Smooth muscle cell (in vitro differentiated cells): Measurements from ENCODE around the gene STK38. TPM values are rescaled to one million over a fixed set of nuclear protein-coding genes. Genes with fewer than 3 reads are reported as not detected.

Source experiments
- DNase-seq: peaks from one replicate; lab custom pipeline; 2025; ENCODE audit not compliant: unreplicated experiment; lab: John Stamatoyannopoulos, UW
- H2AFZ ChIP-seq: fragments of 200-600 bp; sonication (generic); 2 replicates; pipeline ENCODE4 v1.6.0; 2016; ENCODE audit warnings: antibody characterized with exemption, low read depth, mild to moderate bottlenecking
- H3F3A ChIP-seq: fragments of 200-600 bp; sonication (generic); 2 replicates; pipeline ENCODE4 v1.6.0; 2017; ENCODE audit warnings: antibody characterized with exemption, low read depth
- H3K27ac ChIP-seq: fragments of 200-600 bp; sonication (generic); 2 replicates; pipeline ENCODE4 v1.5.1; 2016; ENCODE audit warnings: low read depth, mild to moderate bottlenecking
- H3K27me3 ChIP-seq: fragments of 200-600 bp; sonication (generic); 2 replicates; pipeline ENCODE4 v1.6.1; 2016; ENCODE audit warnings: low read depth, mild to moderate bottlenecking
- H3K36me3 ChIP-seq: fragments of 200-600 bp; sonication (generic); 2 replicates; pipeline ENCODE4 v1.5.1; 2016; ENCODE audit warnings: low read depth
- H3K4me1 ChIP-seq: fragments of 200-600 bp; sonication (generic); 2 replicates; pipeline ENCODE4 v1.5.1; 2016; ENCODE audit warnings: low read depth
- H3K4me2 ChIP-seq: fragments of 200-600 bp; sonication (generic); 2 replicates; pipeline ENCODE4 v1.6.0; 2016; ENCODE audit warnings: mild to moderate bottlenecking
- H3K4me3 ChIP-seq: fragments of 200-600 bp; sonication (generic); 2 replicates; pipeline ENCODE4 v1.5.1; 2016; ENCODE audit warnings: mild to moderate bottlenecking
- H3K79me2 ChIP-seq: fragments of 200-600 bp; sonication (generic); 2 replicates; pipeline ENCODE4 v1.6.0; 2016; ENCODE audit warnings: low read depth, mild to moderate bottlenecking
- H3K9ac ChIP-seq: fragments of 200-600 bp; sonication (generic); 2 replicates; pipeline ENCODE4 v1.6.0; 2016; ENCODE audit warnings: low read depth
- H3K9me3 ChIP-seq: fragments of 200-600 bp; sonication (generic); replicated peaks from 2 replicates; pipeline ENCODE4 v1.5.1; 2016; ENCODE audit warnings: low read depth
- H4K20me1 ChIP-seq: fragments of 200-600 bp; sonication (generic); 2 replicates; pipeline ENCODE4 v1.6.0; 2016; ENCODE audit warnings: low read depth
- WGBS: methylation state at CpG from one replicate; pipeline ENCODE4 v1.1.7; 2016; ENCODE audit warnings: low lambda C conversion rate; 5-methylcytosine and 5-hydroxymethylcytosine counted together
- polyA plus RNA-seq: library from polyadenylated mRNA; unstranded; fragments of >200 nt; fragmentation: Nextera tagmentation; extraction: Ambion mirVana; gene quantifications from 2 replicates; pipeline ENCODE4 v1.2.1, GENCODE V29; 2016
- total RNA-seq: library from RNA; depleted of rRNA; stranded (reverse); fragments of >200 nt; gene quantifications from 2 replicates; pipeline ENCODE4 v1.2.3, GENCODE V29; 2014
- TF ChIP-seq, protein P1 (sequence below): fragments of 200-600 bp; sonication (generic); IDR thresholded peaks from 2 replicates; pipeline ENCODE4 v1.5.1; 2017; ENCODE audit warnings: borderline replicate concordance, mild to moderate bottlenecking, antibody characterized with exemption; ENCODE audit not compliant: insufficient read depth, poor library complexity, severe bottlenecking

Gene STK38
- total and polyA plus RNA-seq, 2 experiments from 2014 or later: 34.5 to 34.6 TPM

DNA sequence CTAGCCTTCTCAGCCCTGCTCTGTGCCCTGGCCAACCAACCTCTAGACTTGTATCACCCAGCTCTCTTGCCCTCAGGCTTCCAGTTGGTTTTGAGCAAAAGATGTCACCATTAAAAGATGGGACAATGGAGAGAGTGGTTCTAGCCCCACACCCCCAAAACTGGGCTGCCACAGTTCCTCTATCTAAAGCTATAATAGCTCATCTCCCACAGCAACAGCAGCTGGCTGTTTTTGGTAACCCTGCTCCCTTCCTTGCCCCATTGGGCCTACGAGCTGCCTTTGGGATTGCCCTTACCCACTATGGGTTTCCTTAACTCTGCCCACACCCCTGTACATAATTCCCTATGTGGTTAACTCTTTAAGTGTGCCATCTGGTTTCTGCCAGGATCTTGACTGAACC is 39.3 kb upstream of the STK38 start:
- no peaks in the 10 kb centered on the region for H3K9me3 ChIP-seq
- H2AFZ ChIP-seq: no peak overlapping the region
- H3K4me2 ChIP-seq: no peak overlapping the region
- H3F3A ChIP-seq: no peaks in the 10 kb centered on the region
- no peak overlapping the region for H3K4me3 ChIP-seq
- DNase-seq: no peak
- no peak overlapping the region for H3K9ac ChIP-seq
- H3K79me2 ChIP-seq: no peaks in the 10 kb centered on the region
- H3K27ac ChIP-seq: no peak overlapping the region
- H3K4me1 ChIP-seq: no peaks in the 10 kb centered on the region
- no peaks in the 10 kb centered on the region for H3K36me3 ChIP-seq
- no peaks in the 10 kb centered on the region for H4K20me1 ChIP-seq
- TF ChIP-seq, protein P1, sequence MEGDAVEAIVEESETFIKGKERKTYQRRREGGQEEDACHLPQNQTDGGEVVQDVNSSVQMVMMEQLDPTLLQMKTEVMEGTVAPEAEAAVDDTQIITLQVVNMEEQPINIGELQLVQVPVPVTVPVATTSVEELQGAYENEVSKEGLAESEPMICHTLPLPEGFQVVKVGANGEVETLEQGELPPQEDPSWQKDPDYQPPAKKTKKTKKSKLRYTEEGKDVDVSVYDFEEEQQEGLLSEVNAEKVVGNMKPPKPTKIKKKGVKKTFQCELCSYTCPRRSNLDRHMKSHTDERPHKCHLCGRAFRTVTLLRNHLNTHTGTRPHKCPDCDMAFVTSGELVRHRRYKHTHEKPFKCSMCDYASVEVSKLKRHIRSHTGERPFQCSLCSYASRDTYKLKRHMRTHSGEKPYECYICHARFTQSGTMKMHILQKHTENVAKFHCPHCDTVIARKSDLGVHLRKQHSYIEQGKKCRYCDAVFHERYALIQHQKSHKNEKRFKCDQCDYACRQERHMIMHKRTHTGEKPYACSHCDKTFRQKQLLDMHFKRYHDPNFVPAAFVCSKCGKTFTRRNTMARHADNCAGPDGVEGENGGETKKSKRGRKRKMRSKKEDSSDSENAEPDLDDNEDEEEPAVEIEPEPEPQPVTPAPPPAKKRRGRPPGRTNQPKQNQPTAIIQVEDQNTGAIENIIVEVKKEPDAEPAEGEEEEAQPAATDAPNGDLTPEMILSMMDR: no peak
- no peaks in the 10 kb centered on the region for H3K27me3 ChIP-seq
- WGBS: 100% methylated on average over 1 of the region's 1 CpG

DNA sequence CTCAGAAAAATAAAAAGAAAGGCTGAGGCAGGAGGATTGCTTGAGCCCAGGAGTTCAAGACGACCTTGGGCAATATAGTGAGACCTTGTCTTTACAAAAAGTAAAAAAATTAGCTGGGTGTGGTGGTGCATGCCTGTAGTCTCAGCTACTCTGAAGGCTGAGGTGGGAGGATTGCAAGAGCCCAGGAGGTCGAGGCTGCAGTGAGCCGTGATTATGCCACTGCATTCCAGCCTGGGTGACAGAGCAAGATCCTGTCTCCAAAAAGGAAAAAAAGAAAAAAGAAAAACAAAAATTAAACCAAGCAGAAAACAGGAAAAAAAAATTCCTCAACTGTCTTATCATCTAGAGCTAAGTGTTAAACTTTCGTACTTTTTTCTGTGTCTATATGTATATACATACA is 34.4 kb upstream of the STK38 start:
- Histone ChIP-seq H3K36me3 (no peaks in the 10 kb centered on the region), H4K20me1 (no peaks in the 10 kb centered on the region), H3K79me2 (no peaks in the 10 kb centered on the region), H3K9ac (no peak overlapping the region), H3F3A (peaks cover 4% of the 10 kb centered on the region), H2AFZ (no peak overlapping the region), H3K27me3 (no peaks in the 10 kb centered on the region), H3K9me3 (no peaks in the 10 kb centered on the region), H3K4me2 (no peak overlapping the region), H3K27ac (no peak overlapping the region), H3K4me3 (no peak overlapping the region), H3K4me1 (peaks cover 16% of the 10 kb centered on the region)
- TF ChIP-seq, protein P1: no peak
- DNase-seq: no peak
- 52% methylated on average over 4 of the region's 4 CpGs for WGBS

DNA sequence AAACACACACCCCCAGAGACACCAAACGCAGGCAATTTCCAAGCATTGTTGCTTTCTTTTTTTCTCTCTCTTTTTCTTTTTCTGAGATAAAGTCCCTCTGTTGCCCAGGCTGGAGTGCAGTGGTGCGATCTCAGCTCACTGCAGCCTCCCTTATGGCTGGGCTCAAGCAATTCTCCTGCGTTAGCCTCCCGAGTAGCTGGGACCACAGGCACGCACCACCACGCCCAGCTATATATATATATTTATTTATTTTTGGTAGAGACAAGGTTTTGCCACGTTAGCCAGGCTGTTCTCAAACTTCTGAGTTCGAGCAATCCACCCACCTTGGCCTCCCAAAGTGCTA is 32.9 kb upstream of the STK38 start:
- Histone ChIP-seq H3K27me3 (no peaks in the 10 kb centered on the region), H3K4me1 (peaks cover 16% of the 10 kb centered on the region), H3K9ac (no peak overlapping the region), H3K4me2 (peak overlapping the region; percentile 25), H3K36me3 (no peaks in the 10 kb centered on the region), H3K27ac (peak overlapping the region; percentile 7), H3F3A (peaks cover 7% of the 10 kb centered on the region), H2AFZ (peak overlapping the region; percentile 72), H3K4me3 (no peak overlapping the region), H3K79me2 (no peaks in the 10 kb centered on the region), H3K9me3 (no peaks in the 10 kb centered on the region), H4K20me1 (no peaks in the 10 kb centered on the region)
- TF ChIP-seq, protein P1: no peak
- no peak for DNase-seq
- WGBS: 94% methylated on average over 8 of the region's 8 CpGs

DNA sequence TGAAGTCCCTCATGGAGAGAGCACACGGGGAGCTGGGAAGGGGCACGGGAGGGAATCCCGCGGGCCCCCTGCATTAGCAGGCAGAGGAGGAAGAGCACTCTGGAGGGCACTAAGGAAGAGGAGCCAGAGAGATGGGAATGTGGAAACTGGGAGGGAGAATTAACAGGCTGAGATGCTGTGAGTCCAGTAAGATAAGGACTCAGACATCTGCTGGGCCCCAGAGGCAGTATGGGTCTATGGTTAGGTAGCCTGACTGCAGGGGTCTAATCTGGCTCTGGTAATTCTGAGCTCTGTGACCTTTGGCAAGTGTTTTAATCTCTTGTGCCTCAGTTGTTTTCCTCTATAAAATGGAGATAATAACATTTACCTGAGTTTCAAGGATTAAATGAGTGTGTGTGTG is 31.2 kb upstream of the STK38 start:
- TF ChIP-seq, protein P1: no peak
- Histone ChIP-seq H3K27ac (peak overlapping the region; percentile 44), H3K4me1 (peaks cover 16% of the 10 kb centered on the region), H3K27me3 (no peaks in the 10 kb centered on the region), H3K4me2 (no peak overlapping the region), H4K20me1 (no peaks in the 10 kb centered on the region), H3K36me3 (no peaks in the 10 kb centered on the region), H3K4me3 (no peak overlapping the region), H3F3A (peaks cover 7% of the 10 kb centered on the region), H3K9ac (no peak overlapping the region), H3K9me3 (no peaks in the 10 kb centered on the region), H2AFZ (no peak overlapping the region), H3K79me2 (no peaks in the 10 kb centered on the region)
- 78% methylated on average over 4 of the region's 4 CpGs for WGBS
- DNase-seq: no peak
